Tibial artery (tissue), 4 donors: Measurements from ENCODE around the gene KCNQ1.

Source experiments
- DNase-seq, 2 donors: peaks; one replicate each; pipeline ENCODE4 v3.0.0-alpha.2; 2019
- H3K27ac ChIP-seq, 2 donors: fragments of 200-600 bp; sonication (generic) in 1 of 2; 1 replicate in 1 of 2; 2 replicates in 1 of 2; pipeline ENCODE4 v1.5.1; 2018 to 2019; ENCODE audit warnings: mild to moderate bottlenecking in 1 of 2
- H3K27me3 ChIP-seq, 2 donors: fragments of 200-600 bp; sonication (generic) in 1 of 2; one replicate each; pipeline versions ENCODE4 v1.5.1 to v1.6.0; 2016 to 2019
- H3K36me3 ChIP-seq, 3 donors: fragments of 200-600 bp; sonication (generic) in 2 of 3; one replicate each; pipeline ENCODE4 v1.5.1; 2016 to 2019; ENCODE audit warnings: mild to moderate bottlenecking in 2 of 3
- H3K4me1 ChIP-seq, 4 donors: fragments of 200-600 bp; sonication (generic) in 2 of 4; 1 replicate in 3 of 4; 2 replicates in 1 of 4; pipeline ENCODE4 v1.5.1; 2016 to 2019
- H3K4me3 ChIP-seq, 2 donors: fragments of 200-600 bp; sonication (generic) in 1 of 2; 1 replicate in 1 of 2; 2 replicates in 1 of 2; pipeline ENCODE4 v1.5.1; 2018 to 2019; ENCODE audit warnings: mild to moderate bottlenecking in 2 of 2
- H3K9me3 ChIP-seq, 3 donors: fragments of 200-600 bp; sonication (generic) in 1 of 3; one replicate each; pipeline ENCODE4 v1.5.1; 2016 to 2019
- CTCF ChIP-seq, 2 experiments: fragments of 200-600 bp in 1 of 2; fragments of 450-650 bp in 1 of 2; IDR thresholded peaks; one replicate each; pipeline ENCODE4 v1.5.1; 2017 to 2019; ENCODE audit warnings: antibody characterized with exemption in 2 of 2, mild to moderate bottlenecking in 1 of 2, moderate library complexity in 1 of 2
- intact Hi-C: fragments of 100-400 bp; cut with DNase I; formaldehyde crosslinking; loops from one replicate; pipeline ENCODE4 v1.15.0; 2023; ENCODE audit warnings: low total_unique reads

The KCNQ1 gene

GRCh38 chr11:2408671-2409070 lies 36.1 kb upstream of the KCNQ1 start:
- DNase-seq = no peak
- Histone ChIP-seq H3K27ac (no peak overlapping the region), H3K27me3 (peaks cover 0 to 37% of the 10 kb centered on the region in 2 donors), H3K4me1 (no peaks in the 10 kb centered on the region), H3K9me3 (no peaks in the 10 kb centered on the region), H3K4me3 (no peak overlapping the region), H3K36me3 (peaks cover 0 to 14% (median 5%) of the 10 kb centered on the region in 3 donors)
- TF ChIP-seq CTCF (IDR thresholded peaks at IDR 0.05) = no peak
- intact Hi-C loops = loop anchor here (5.0 to 10.0 kb wide), 2 partner anchors 36 to 496 kb away; a partner anchor contains a TSS

- no peak for TF ChIP-seq CTCF (IDR thresholded peaks at IDR 0.05)
- intact Hi-C loops = loop anchor here (5.0 to 10.0 kb wide), 2 partner anchors 37 to 496 kb away; a partner anchor contains a TSS
- Histone ChIP-seq H3K27ac (no peak overlapping the region), H3K9me3 (no peaks in the 10 kb centered on the region), H3K4me3 (no peak overlapping the region), H3K4me1 (no peaks in the 10 kb centered on the region), H3K36me3 (peaks cover 0 to 9% (median under 1%) of the 10 kb centered on the region in 3 donors), H3K27me3 (peaks cover 0 to 37% of the 10 kb centered on the region in 2 donors)
- DNase-seq = no peak
These were observed 35.7 kb upstream of the KCNQ1 start for GRCh38 chr11:2409126-2409525.

- DNase-seq = no peak
- Histone ChIP-seq H3K36me3 (peaks cover 0 to 2% (median 0%) of the 10 kb centered on the region in 3 donors), H3K4me1 (no peaks in the 10 kb centered on the region), H3K9me3 (no peaks in the 10 kb centered on the region), H3K27ac (no peak overlapping the region), H3K4me3 (no peak overlapping the region), H3K27me3 (peaks cover 0 to 37% of the 10 kb centered on the region in 2 donors)
- no peak for TF ChIP-seq CTCF (IDR thresholded peaks at IDR 0.05)
- intact Hi-C loops = loop anchor here (5.0 to 10.0 kb wide), 2 partner anchors 38 to 495 kb away; a partner anchor contains a TSS
These were observed 35.0 kb upstream of the KCNQ1 start for GRCh38 chr11:2409611-2410468.

GRCh38 chr11:2410616-2411015 lies 34.2 kb upstream of the KCNQ1 start:
- no peak for DNase-seq
- intact Hi-C loops = no loop called here
- H3K4me1 ChIP-seq = no peaks in the 10 kb centered on the region

More at GRCh38 chr11:2410616-2411015, 34.2 kb upstream of the KCNQ1 start:
- Histone ChIP-seq H3K9me3 (no peaks in the 10 kb centered on the region), H3K4me3 (no peak overlapping the region), H3K27ac (no peak overlapping the region), H3K36me3 (no peaks in the 10 kb centered on the region), H3K27me3 (peaks cover 0 to 37% of the 10 kb centered on the region in 2 donors)
- no peak for TF ChIP-seq CTCF (IDR thresholded peaks at IDR 0.05)
